HL-60 (cell line): ENCODE measurements around the gene AK1.

ENCODE experiments used
- DNase-seq, 2 experiments: peaks; one replicate each; pipeline ENCODE4 v3.0.0-alpha.2; 2010 to 2020; ENCODE audit warnings: low read depth in 1 of 2, low spot score in 1 of 2
- H3K27ac ChIP-seq: fragments of 250-450 bp; sonication (Bioruptor Pico); replicated peaks from 2 replicates; pipeline ENCODE4 v1.5.1; 2020; ENCODE audit warnings: mild to moderate bottlenecking, moderate library complexity
- H3K27me3 ChIP-seq: fragments of 250-450 bp; sonication (Bioruptor Pico); 2 replicates; pipeline ENCODE4 v1.5.1; 2021; ENCODE audit warnings: mild to moderate bottlenecking, moderate library complexity; ENCODE audit not compliant: insufficient read depth, poor library complexity, severe bottlenecking
- H3K4me3 ChIP-seq: replicated peaks from 2 replicates; pipeline ENCODE4 v1.5.1; 2011; ENCODE audit warnings: mild to moderate bottlenecking, control low read depth, low read length; ENCODE audit not compliant: insufficient read depth
- CTCF ChIP-seq: IDR thresholded peaks from one replicate; pipeline ENCODE4 v1.5.1; 2011; ENCODE audit warnings: low read length, control low read depth, inconsistent platforms; ENCODE audit not compliant: insufficient read depth
- GABPA ChIP-seq: IDR thresholded peaks from 2 replicates; pipeline ENCODE4 v1.6.1; 2012; ENCODE audit warnings: low read depth
- POLR2AphosphoS5 ChIP-seq: IDR thresholded peaks from 2 replicates; pipeline ENCODE4 v1.6.1; 2012; ENCODE audit warnings: low read depth
- REST ChIP-seq: IDR thresholded peaks from 2 replicates; pipeline ENCODE4 v1.6.1; 2012; ENCODE audit warnings: low read depth; ENCODE audit not compliant: insufficient replicate concordance
- SPI1 ChIP-seq: IDR thresholded peaks from 2 replicates; pipeline ENCODE4 v1.6.1; 2012; ENCODE audit warnings: low read depth, mild to moderate bottlenecking, borderline replicate concordance

AK1 gene

GRCh38 chr9:127921557-127922120 is 44.2 kb upstream of the AK1 start:
- peaks cover 14% of the 10 kb centered on the region for H3K27me3 ChIP-seq
- no peak overlapping the region for H3K27ac ChIP-seq
- peak; percentile 73 for TF ChIP-seq CTCF
- no peak for TF ChIP-seq SPI1
- TF ChIP-seq POLR2AphosphoS5: no peak
- H3K4me3 ChIP-seq: peak overlapping the region; percentile 28
- peak in 1 of 2 experiments; percentile 66 for DNase-seq

- no peak overlapping the region for H3K27ac ChIP-seq
- no peak overlapping the region for H3K4me3 ChIP-seq
- DNase-seq: no peak
- TF ChIP-seq POLR2AphosphoS5: no peak
- H3K27me3 ChIP-seq: peaks cover 12% of the 10 kb centered on the region
Observed at GRCh38 chr9:127920794-127921193, 43.3 kb upstream of the AK1 start.

GRCh38 chr9:127919253-127919815 is 41.9 kb upstream of the AK1 start:
- DNase-seq: peak; percentile 84 to 98
- TF ChIP-seq SPI1: no peak
- TF ChIP-seq POLR2AphosphoS5: peak; percentile 65; the same call in 1 of the 2 replicates
- TF ChIP-seq CTCF: no peak
- Histone ChIP-seq H3K27me3 (peaks cover 2% of the 10 kb centered on the region), H3K27ac (peak overlapping the region; percentile 48), H3K4me3 (no peak overlapping the region)

GRCh38 chr9:127918183-127919107 is 41.0 kb upstream of the AK1 start:
- peak overlapping the region; percentile 48 for H3K27ac ChIP-seq
- H3K4me3 ChIP-seq: no peak overlapping the region
- TF ChIP-seq GABPA (no peak), CTCF (peak; percentile 2)
- H3K27me3 ChIP-seq: peaks cover 2% of the 10 kb centered on the region
- no peak for DNase-seq

- Histone ChIP-seq H3K27me3 (no peaks in the 10 kb centered on the region), H3K4me3 (no peak overlapping the region), H3K27ac (no peak overlapping the region)
- peak in 1 of 2 experiments; percentile 36 for DNase-seq
- TF ChIP-seq REST (no peak), GABPA (no peak), SPI1 (peak; percentile 60; the same call in 1 of the 2 replicates), POLR2AphosphoS5 (no peak), CTCF (no peak)
Observed at GRCh38 chr9:127917603-127918002, 40.1 kb upstream of the AK1 start.
